ENCODE measurements around the gene HOXA13.

DNA sequence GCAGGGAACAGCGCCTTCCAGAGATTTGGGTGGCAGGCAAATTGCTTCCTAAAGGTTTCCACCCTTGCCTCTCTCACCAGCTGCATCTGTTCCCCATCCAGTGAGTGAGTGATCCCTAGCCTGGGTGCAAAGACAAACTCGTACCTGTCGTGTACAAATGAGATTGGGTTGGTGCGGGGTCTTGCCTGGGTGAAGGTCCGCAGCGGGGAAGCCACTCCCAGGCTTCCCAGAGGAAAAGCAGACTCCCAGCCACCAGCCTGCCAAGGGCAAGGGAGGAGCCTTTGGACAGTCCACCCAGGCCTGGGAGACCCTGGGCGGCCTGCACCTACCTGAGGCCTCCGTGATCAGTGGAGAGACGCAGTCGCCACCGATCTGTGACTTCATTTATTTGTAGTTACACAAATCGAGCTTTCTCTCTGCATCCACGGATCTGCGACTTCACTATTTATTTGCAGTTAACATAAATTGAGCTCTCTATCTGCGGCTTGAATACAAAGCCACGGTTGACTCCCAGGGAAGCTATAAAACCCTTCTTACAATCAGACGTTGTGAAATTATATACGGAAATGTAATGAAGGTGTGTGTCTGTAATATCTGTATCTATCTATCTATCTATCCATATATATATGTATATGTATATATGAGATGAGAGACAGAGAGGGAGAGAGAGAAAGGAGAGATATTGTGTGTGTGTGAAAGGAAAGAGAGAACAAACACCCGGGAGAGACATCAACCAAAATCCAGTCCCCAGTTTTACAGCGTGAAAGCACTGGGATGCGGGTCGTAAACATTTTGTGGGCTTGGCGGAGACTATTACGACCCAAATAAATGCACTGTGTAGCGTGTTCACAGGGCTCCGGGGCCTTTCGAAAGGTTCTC, 40.4 kb downstream of the HOXA13 start:
- TF ChIP-seq, protein P1, sequence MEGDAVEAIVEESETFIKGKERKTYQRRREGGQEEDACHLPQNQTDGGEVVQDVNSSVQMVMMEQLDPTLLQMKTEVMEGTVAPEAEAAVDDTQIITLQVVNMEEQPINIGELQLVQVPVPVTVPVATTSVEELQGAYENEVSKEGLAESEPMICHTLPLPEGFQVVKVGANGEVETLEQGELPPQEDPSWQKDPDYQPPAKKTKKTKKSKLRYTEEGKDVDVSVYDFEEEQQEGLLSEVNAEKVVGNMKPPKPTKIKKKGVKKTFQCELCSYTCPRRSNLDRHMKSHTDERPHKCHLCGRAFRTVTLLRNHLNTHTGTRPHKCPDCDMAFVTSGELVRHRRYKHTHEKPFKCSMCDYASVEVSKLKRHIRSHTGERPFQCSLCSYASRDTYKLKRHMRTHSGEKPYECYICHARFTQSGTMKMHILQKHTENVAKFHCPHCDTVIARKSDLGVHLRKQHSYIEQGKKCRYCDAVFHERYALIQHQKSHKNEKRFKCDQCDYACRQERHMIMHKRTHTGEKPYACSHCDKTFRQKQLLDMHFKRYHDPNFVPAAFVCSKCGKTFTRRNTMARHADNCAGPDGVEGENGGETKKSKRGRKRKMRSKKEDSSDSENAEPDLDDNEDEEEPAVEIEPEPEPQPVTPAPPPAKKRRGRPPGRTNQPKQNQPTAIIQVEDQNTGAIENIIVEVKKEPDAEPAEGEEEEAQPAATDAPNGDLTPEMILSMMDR (conservative IDR thresholded peaks at IDR 0.05; ENCODE audit: low read depth in 2 of 2), result no peak
- no peak for TF ChIP-seq ZNF331 (CRISPR knock-in tag; IDR thresholded peaks at IDR 0.05; ENCODE audit: low read depth)
- TF ChIP-seq CREB1 (CRISPR knock-in tag; IDR thresholded peaks at IDR 0.05; ENCODE audit: low read depth), result no peak
- no peak for TF ChIP-seq POLR2AphosphoS5 (IDR thresholded peaks at IDR 0.05; ENCODE audit: low read depth)
- TF ChIP-seq EZH2 (IDR thresholded peaks at IDR 0.05; ENCODE audit: low read depth, unreplicated experiment), result peak; percentile 97
- TF ChIP-seq JUNB (IDR thresholded peaks at IDR 0.05; ENCODE audit: unreplicated experiment), result no peak
- peak; percentile 5 for TF ChIP-seq EZH2phosphoT487 (IDR thresholded peaks at IDR 0.05; ENCODE audit: unreplicated experiment)
- TF ChIP-seq, protein P2, sequence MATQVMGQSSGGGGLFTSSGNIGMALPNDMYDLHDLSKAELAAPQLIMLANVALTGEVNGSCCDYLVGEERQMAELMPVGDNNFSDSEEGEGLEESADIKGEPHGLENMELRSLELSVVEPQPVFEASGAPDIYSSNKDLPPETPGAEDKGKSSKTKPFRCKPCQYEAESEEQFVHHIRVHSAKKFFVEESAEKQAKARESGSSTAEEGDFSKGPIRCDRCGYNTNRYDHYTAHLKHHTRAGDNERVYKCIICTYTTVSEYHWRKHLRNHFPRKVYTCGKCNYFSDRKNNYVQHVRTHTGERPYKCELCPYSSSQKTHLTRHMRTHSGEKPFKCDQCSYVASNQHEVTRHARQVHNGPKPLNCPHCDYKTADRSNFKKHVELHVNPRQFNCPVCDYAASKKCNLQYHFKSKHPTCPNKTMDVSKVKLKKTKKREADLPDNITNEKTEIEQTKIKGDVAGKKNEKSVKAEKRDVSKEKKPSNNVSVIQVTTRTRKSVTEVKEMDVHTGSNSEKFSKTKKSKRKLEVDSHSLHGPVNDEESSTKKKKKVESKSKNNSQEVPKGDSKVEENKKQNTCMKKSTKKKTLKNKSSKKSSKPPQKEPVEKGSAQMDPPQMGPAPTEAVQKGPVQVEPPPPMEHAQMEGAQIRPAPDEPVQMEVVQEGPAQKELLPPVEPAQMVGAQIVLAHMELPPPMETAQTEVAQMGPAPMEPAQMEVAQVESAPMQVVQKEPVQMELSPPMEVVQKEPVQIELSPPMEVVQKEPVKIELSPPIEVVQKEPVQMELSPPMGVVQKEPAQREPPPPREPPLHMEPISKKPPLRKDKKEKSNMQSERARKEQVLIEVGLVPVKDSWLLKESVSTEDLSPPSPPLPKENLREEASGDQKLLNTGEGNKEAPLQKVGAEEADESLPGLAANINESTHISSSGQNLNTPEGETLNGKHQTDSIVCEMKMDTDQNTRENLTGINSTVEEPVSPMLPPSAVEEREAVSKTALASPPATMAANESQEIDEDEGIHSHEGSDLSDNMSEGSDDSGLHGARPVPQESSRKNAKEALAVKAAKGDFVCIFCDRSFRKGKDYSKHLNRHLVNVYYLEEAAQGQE (IDR thresholded peaks at IDR 0.05; ENCODE audit: unreplicated experiment), result no peak
- no peak for TF ChIP-seq ZNF114 (CRISPR knock-in tag; IDR thresholded peaks at IDR 0.05)
- TF ChIP-seq, protein P3, sequence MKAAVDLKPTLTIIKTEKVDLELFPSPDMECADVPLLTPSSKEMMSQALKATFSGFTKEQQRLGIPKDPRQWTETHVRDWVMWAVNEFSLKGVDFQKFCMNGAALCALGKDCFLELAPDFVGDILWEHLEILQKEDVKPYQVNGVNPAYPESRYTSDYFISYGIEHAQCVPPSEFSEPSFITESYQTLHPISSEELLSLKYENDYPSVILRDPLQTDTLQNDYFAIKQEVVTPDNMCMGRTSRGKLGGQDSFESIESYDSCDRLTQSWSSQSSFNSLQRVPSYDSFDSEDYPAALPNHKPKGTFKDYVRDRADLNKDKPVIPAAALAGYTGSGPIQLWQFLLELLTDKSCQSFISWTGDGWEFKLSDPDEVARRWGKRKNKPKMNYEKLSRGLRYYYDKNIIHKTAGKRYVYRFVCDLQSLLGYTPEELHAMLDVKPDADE (IDR thresholded peaks at IDR 0.05), result no peak
- TF ChIP-seq STAT1 (IDR thresholded peaks at IDR 0.05; ENCODE audit: unreplicated experiment), result no peak
- no peak for TF ChIP-seq NANOG (IDR thresholded peaks at IDR 0.05; ENCODE audit: borderline replicate concordance)
- TF ChIP-seq, protein P4, sequence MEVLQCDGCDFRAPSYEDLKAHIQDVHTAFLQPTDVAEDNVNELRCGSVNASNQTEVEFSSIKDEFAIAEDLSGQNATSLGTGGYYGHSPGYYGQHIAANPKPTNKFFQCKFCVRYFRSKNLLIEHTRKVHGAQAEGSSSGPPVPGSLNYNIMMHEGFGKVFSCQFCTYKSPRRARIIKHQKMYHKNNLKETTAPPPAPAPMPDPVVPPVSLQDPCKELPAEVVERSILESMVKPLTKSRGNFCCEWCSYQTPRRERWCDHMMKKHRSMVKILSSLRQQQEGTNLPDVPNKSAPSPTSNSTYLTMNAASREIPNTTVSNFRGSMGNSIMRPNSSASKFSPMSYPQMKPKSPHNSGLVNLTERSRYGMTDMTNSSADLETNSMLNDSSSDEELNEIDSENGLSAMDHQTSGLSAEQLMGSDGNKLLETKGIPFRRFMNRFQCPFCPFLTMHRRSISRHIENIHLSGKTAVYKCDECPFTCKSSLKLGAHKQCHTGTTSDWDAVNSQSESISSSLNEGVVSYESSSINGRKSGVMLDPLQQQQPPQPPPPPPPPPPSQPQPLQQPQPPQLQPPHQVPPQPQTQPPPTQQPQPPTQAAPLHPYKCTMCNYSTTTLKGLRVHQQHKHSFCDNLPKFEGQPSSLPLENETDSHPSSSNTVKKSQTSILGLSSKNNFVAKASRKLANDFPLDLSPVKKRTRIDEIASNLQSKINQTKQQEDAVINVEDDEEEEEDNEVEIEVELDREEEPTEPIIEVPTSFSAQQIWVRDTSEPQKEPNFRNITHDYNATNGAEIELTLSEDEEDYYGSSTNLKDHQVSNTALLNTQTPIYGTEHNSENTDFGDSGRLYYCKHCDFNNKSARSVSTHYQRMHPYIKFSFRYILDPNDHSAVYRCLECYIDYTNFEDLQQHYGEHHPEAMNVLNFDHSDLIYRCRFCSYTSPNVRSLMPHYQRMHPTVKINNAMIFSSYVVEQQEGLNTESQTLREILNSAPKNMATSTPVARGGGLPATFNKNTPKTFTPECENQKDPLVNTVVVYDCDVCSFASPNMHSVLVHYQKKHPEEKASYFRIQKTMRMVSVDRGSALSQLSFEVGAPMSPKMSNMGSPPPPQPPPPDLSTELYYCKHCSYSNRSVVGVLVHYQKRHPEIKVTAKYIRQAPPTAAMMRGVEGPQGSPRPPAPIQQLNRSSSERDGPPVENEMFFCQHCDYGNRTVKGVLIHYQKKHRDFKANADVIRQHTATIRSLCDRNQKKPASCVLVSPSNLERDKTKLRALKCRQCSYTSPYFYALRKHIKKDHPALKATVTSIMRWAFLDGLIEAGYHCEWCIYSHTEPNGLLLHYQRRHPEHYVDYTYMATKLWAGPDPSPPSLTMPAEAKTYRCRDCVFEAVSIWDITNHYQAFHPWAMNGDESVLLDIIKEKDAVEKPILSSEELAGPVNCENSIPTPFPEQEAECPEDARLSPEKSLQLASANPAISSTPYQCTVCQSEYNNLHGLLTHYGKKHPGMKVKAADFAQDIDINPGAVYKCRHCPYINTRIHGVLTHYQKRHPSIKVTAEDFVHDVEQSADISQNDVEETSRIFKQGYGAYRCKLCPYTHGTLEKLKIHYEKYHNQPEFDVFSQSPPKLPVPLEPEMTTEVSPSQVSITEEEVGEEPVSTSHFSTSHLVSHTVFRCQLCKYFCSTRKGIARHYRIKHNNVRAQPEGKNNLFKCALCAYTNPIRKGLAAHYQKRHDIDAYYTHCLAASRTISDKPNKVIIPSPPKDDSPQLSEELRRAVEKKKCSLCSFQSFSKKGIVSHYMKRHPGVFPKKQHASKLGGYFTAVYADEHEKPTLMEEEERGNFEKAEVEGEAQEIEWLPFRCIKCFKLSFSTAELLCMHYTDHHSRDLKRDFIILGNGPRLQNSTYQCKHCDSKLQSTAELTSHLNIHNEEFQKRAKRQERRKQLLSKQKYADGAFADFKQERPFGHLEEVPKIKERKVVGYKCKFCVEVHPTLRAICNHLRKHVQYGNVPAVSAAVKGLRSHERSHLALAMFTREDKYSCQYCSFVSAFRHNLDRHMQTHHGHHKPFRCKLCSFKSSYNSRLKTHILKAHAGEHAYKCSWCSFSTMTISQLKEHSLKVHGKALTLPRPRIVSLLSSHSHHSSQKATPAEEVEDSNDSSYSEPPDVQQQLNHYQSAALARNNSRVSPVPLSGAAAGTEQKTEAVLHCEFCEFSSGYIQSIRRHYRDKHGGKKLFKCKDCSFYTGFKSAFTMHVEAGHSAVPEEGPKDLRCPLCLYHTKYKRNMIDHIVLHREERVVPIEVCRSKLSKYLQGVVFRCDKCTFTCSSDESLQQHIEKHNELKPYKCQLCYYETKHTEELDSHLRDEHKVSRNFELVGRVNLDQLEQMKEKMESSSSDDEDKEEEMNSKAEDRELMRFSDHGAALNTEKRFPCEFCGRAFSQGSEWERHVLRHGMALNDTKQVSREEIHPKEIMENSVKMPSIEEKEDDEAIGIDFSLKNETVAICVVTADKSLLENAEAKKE (CRISPR knock-in tag; IDR thresholded peaks at IDR 0.05), result no peak

All from GM23338 (cell line).